HS-27A (cell line): ENCODE measurements around the gene DDX52.
A peak's percentile ranks its signal among the peaks of the same experiment; 100 is the strongest.
"Not testable (repeated sequence)": the region's sequence is repeated elsewhere in the genome, so short reads cannot be mapped to it uniquely, and the experiment has no call there.

Experiments
- DNase-seq: peaks from one replicate; pipeline ENCODE4 v3.0.0-alpha.2; 2012; ENCODE audit warnings: low read depth, missing footprints

The DDX52 gene

GRCh38 chr17:37643118-37643766 lies at the start of gene DDX52:
DDX52 (minus strand) TSS chr17:37643446; CDS start chr17:37643420, 26 bp downstream.
- peak; percentile 64 for DNase-seq

- DNase-seq: no peak
These were observed 48.6 kb upstream of the DDX52 start for GRCh38 chr17:37691807-37692206.

- no peak for DNase-seq
These were observed 46.1 kb upstream of the DDX52 start for GRCh38 chr17:37689317-37689716.

- DNase-seq: no peak
These were observed 40.3 kb upstream of the DDX52 start for GRCh38 chr17:37683454-37683984.

GRCh38 chr17:37682007-37682406 lies 38.8 kb upstream of the DDX52 start:
- no peak for DNase-seq

- DNase-seq: not testable (repeated sequence)
These were observed 36.7 kb upstream of the DDX52 start for GRCh38 chr17:37679995-37680394.

- no peak for DNase-seq
These were observed 34.8 kb upstream of the DDX52 start for GRCh38 chr17:37678036-37678435.

- DNase-seq: no peak
These were observed 33.8 kb upstream of the DDX52 start for GRCh38 chr17:37677021-37677420.

GRCh38 chr17:37676115-37676925 lies 33.1 kb upstream of the DDX52 start:
- DNase-seq: no peak

GRCh38 chr17:37674511-37674910 lies 31.3 kb upstream of the DDX52 start:
- no peak for DNase-seq

- DNase-seq: no peak
These were observed 30.1 kb upstream of the DDX52 start for GRCh38 chr17:37673386-37673785.

- no peak for DNase-seq
These were observed 29.4 kb upstream of the DDX52 start for GRCh38 chr17:37672548-37673078.

GRCh38 chr17:37671824-37672547 lies 28.7 kb upstream of the DDX52 start:
- peak; percentile 33 for DNase-seq

- no peak for DNase-seq
These were observed 28.0 kb upstream of the DDX52 start for GRCh38 chr17:37671028-37671823.

- DNase-seq: no peak
These were observed 23.8 kb upstream of the DDX52 start for GRCh38 chr17:37667039-37667438.

GRCh38 chr17:37664214-37664613 lies 21.0 kb upstream of the DDX52 start:
- DNase-seq: no peak

GRCh38 chr17:37662353-37662752 lies 19.1 kb upstream of the DDX52 start:
- DNase-seq: no peak

GRCh38 chr17:37661400-37662014 lies 18.3 kb upstream of the DDX52 start:
- DNase-seq: no peak

- no peak for DNase-seq
These were observed 16.7 kb upstream of the DDX52 start for GRCh38 chr17:37659925-37660324.

GRCh38 chr17:37657202-37657601 lies 14.0 kb upstream of the DDX52 start:
- no peak for DNase-seq

- DNase-seq: no peak
These were observed 8.6 kb upstream of the DDX52 start for GRCh38 chr17:37651849-37652248.
